ENCODE data around the gene NDUFB11.

Gene NDUFB11

DNA sequence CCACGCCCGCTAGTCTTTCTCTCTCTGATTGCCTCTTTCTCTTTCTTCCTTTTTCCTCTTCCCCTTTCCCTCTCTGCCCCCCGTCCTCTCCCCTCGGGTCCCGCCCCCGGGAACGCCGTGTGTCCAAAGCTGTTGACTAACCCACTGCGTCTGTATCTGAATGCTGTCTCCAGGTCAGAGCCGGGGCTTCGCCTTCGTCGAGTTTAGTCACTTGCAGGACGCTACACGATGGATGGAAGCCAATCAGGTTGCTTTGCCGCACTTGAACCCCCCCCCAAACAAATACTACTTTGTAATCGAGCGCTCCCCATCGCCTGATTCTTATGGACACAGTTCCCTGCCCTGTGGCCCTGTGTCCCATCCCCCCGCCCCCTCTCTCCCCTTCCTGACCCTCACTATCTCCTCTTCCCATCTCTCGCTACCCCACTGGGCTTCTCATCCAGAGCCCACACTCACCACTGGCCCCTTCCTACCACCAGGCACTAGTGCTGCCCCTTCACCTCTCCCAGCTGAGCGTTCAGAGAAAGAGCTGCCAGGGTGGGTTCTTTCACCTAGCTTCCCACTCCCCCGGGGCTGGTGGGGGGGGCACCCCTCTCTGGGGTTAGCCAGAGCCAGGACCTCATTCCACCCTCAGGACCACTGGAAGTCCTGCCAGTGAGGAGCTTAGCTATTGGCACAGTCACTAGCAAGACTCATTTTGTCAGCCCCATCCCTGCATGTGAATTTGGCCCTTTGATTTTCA lies 30.5 kb upstream of the NDUFB11 start:
- no peak for DNase-seq (ENCODE audit: low read depth, low spot score)

DNA sequence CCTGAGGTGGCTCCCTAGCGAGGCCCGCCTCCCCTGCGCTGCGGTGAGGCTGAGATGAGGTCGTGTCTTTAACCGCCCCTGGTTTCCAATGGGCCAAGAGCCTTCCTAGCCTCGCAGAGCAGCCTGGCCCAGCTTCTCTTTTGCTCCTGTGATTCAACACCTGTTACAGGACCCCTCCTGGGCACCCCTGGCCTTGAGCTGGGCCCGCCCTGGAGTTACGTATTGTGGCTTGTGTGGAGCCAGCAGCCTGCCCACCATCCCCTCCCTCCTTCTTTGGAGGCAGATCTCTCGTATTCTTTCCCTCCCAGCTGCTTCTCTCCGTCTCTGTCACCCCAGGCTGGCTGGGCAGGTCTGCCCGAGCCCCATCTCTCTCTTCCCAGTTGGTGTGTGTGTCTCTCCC lies 29.9 kb upstream of the NDUFB11 start:
- DNase-seq (ENCODE audit: low read depth, low spot score), result no peak

DNA sequence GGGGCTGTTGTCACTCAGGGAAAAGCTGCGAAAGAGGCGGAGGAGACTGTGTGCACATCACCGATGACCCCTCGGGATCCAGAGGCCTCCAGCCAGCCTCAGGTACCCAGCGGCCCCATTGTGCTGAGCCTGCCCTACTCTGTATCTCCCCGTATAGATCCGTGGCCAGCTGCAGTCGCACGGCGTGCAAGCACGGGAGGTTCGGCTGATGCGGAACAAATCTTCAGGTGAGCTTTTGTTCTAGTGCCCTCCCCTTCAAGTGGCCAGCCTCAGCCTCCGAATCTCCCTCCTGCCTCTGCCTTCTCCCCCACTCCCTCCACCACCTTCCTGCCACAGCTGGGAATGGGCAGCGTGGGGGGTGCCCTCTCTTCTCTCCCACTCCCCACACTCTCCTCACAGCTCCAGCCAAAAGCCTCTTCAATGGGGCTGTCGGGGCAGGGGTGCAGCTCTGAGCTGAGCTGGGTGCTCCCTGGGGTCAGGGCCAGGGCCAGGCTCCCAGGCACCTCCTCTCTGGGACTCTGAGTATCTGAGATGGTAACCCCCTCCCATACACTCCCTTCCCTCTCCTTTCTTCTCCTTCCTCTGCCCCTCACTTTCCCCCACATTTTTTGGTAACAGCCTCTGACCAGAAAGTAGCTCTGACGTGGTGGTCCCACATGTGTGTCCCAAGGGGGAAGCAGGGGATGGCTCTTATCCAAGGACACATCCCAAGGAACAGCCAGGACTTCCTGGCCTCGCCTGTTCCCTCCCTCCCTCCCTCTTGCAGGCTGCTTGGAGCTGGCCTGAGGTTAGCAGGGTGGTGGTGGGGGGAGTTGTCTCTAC lies 28.7 kb upstream of the NDUFB11 start:
- no peak for DNase-seq (ENCODE audit: low read depth, low spot score)

- DNase-seq (ENCODE audit: low read depth, low spot score), result no peak
Measured at GRCh38 chrX:47172549-47172948, 28.0 kb upstream of the NDUFB11 start.

- no peak for DNase-seq (ENCODE audit: low read depth, low spot score)
Measured at GRCh38 chrX:47171996-47172395, 27.5 kb upstream of the NDUFB11 start.

GRCh38 chrX:47170861-47171692 lies 26.6 kb upstream of the NDUFB11 start:
- no peak for DNase-seq (ENCODE audit: low read depth, low spot score)

- no peak for DNase-seq (ENCODE audit: low read depth, low spot score)
Measured at GRCh38 chrX:47169726-47170515, 25.4 kb upstream of the NDUFB11 start.

GRCh38 chrX:47169273-47169672 lies 24.8 kb upstream of the NDUFB11 start:
- no peak for DNase-seq (ENCODE audit: low read depth, low spot score)

GRCh38 chrX:47168495-47169073 lies 24.1 kb upstream of the NDUFB11 start:
- no peak for DNase-seq (ENCODE audit: low read depth, low spot score)

DNA sequence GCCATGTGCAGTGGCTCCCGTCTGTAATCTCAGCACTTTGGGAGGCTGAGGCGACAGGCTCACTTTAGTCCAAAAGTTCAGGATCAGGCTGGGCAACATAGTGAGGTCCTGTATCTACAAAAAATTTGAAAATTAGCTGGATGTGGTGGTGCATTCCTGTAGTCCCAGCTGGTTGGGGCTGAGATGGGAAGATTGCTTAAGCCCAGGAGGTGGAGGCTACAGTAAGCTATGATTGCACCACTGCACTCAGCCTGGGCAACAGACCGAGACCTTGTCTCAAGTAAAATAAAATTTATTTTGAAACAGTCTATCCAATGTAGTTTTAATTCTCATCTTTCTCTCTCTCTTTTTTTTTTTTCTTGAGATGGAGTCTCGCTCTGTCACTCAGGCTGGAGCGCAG lies 21.6 kb upstream of the NDUFB11 start:
- DNase-seq (ENCODE audit: low read depth, low spot score), result no peak

GRCh38 chrX:47164420-47164819 lies 19.9 kb upstream of the NDUFB11 start:
- no peak for DNase-seq (ENCODE audit: low read depth, low spot score)

DNA sequence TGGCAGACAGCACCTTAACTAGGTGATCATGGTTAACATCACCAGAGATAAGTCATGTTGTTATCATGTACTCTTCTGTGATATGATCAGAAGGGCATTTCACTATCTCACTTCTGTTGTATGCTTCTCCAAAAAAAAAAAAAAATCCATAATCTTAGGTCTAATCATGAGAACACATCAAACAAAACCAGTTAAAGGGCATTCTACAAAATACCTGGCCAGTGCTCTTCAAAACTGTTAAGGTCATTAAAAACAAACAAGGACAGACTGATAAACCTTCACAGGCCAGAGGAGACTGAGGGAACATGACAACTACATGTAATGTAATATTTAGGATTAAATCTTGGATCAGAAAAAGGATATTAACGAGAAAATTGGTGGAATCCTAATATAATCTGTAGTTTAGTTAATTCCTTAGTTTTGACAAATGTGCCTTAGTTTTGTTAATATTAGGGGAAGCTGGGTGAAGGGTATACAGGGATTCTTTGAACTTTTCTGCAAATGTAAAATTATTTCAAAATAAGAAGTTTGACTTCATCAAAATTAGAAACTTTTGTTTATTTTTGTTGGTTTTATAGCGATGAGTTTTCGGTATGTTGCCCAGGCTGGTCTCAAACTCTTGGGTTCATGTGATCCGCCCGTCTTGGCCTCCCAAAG lies 18.6 kb upstream of the NDUFB11 start:
- DNase-seq (ENCODE audit: low read depth, low spot score), result no peak

- DNase-seq (ENCODE audit: low read depth, low spot score), result no peak
Measured at GRCh38 chrX:47160781-47161180, 16.3 kb upstream of the NDUFB11 start.

GRCh38 chrX:47158781-47159180 lies 14.3 kb upstream of the NDUFB11 start:
- no peak for DNase-seq (ENCODE audit: low read depth, low spot score)

GRCh38 chrX:47158131-47158530 lies 13.6 kb upstream of the NDUFB11 start:
- DNase-seq (ENCODE audit: low read depth, low spot score), result no peak

DNA sequence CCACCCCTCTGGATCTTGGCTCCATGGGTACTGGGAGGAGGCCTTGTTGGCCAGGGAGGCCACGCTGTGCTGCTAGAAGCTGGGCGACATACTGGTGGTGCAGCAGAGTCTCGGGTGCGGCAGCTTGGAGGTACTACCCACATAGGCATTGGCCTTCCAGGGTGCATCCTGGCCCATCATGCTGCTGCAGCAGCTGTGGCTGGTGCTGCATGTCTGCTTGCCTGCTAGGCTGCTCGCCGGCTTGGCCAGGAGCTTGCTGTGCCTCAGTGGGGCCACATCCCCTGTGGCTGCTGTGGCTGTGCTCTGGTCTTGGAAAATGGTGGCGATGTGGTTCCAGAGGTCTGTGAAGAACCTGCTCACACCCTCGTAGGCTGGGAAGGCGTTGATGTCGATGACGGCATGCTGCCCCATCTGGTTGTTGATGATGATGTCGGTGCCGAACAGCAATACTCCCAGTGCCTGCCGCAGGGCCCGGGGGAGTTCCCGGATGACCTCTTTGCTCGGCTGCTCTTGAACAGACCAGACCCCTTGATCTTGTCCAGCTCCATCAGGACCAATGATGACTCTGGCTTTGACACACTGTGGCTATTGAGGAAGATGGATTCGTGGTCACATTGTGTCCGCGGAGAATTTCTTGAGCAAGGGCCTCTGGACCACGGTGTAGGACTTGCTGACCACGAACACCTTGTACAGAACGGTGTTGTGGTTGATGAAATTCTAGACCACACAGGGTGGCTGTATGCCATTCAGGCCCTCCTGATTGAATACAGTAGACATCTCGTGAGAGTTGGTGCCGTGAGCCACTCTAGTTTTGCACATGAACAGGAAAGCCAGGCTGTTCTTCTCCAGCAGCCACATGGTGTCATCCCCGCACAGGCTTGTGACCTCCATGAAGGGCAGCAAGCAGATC lies 12.4 kb upstream of the NDUFB11 start:
- no peak for DNase-seq (ENCODE audit: low read depth, low spot score)

DNA sequence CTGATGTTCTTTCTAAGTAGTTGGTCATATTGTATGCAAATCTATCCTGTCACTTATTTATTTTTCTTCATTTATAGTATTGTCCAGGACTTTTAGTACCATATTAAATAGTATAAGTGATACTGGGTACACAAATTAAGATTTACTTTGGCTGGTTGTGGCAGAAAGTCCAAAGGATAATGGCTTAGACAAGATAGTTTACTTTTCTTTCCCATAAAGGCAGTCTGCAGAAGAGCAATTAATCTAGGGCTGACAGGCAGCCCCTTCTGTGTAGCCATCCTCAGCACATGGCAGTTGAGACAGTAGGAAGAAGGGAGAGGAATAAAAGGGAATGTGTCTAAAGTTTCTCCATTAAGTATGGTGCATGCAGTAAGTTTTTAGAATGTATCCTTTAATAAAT lies 6.9 kb upstream of the NDUFB11 start:
- DNase-seq (ENCODE audit: low read depth, low spot score), result no peak

DNA sequence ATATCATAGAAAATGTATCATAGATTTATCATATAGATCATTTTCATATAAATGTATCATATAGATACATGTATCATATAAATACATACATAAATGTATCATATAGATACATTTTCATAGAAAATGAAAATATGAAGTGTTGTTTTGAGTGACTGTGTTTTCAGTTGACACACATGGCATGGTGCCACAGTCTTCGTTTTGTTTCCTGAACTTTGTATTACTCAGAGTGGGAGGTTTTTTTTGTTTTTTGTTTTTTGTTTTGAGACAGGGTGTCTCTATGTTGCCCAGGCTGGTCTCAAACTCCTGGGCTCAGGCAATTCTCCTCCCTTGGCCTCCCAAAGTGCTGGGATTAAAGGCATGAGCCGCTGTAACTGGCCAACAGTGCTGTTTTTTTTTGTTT lies 4.4 kb upstream of the NDUFB11 start:
- no peak for DNase-seq (ENCODE audit: low read depth, low spot score)

All from brain pericyte (primary cell).